ENCODE measurements around the gene SON.
"Not testable (repeated sequence)": the region's sequence is repeated elsewhere in the genome, so short reads cannot be mapped to it uniquely, and the experiment has no call there.

The SON gene

DNA sequence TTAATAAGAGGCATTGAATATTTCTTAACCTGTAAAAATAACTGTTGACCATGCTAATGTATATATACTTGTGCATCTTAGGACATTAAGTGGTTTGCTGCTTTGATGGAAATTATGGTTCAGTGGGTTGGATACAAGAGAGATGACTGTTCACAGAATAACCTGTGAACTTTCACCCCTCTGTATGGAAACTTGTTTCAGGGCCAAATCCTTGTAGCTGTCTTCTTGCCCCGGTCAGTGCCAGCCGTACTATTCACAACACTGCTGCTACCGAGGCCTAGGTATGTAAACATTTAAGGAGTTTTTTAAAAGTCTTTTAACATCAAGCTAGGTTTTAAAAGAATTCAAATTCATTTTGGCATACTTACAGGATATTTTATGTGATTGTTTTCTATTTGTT, 29.5 kb downstream of the SON start:
- H3K4me3 ChIP-seq (ENCODE audit: low read depth, low read length), result no peak overlapping the region
- no peak for DNase-seq (ENCODE audit: low read depth)
- TF ChIP-seq, protein P1, sequence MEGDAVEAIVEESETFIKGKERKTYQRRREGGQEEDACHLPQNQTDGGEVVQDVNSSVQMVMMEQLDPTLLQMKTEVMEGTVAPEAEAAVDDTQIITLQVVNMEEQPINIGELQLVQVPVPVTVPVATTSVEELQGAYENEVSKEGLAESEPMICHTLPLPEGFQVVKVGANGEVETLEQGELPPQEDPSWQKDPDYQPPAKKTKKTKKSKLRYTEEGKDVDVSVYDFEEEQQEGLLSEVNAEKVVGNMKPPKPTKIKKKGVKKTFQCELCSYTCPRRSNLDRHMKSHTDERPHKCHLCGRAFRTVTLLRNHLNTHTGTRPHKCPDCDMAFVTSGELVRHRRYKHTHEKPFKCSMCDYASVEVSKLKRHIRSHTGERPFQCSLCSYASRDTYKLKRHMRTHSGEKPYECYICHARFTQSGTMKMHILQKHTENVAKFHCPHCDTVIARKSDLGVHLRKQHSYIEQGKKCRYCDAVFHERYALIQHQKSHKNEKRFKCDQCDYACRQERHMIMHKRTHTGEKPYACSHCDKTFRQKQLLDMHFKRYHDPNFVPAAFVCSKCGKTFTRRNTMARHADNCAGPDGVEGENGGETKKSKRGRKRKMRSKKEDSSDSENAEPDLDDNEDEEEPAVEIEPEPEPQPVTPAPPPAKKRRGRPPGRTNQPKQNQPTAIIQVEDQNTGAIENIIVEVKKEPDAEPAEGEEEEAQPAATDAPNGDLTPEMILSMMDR (IDR thresholded peaks at IDR 0.05; ENCODE audit: low read depth, low read length), result no peak
- no peak for TF ChIP-seq POLR2A (IDR thresholded peaks at IDR 0.05; ENCODE audit: extremely low read depth, insufficient read length)
- TF ChIP-seq, protein P2, sequence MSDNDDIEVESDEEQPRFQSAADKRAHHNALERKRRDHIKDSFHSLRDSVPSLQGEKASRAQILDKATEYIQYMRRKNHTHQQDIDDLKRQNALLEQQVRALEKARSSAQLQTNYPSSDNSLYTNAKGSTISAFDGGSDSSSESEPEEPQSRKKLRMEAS (IDR thresholded peaks at IDR 0.05; ENCODE audit: low read depth, low read length), result no peak
- TF ChIP-seq MYC (IDR thresholded peaks at IDR 0.05; ENCODE audit: low read depth, low read length), result no peak

DNA sequence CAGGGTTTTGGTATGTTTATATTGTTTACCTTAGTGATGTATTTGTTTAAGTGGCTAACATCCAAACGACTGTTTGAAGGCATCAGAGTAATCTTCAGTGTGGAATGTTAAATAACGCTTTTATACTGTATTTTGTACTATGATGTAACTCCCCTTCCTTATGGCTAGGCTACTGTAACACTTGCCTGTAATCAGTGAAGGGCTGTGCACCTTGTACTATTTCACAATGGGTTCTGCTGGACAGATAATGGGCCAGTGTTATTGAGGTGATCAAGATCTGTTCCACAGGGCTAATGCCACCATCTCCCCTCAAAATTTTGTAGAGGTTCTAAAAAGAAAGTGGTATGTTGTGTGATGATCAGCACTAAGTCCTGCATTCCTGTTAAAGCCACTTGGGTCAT, 33.9 kb downstream of the SON start:
- not testable (repeated sequence) for H3K4me3 ChIP-seq (ENCODE audit: low read depth, low read length); DNase-seq (ENCODE audit: low read depth)

DNA sequence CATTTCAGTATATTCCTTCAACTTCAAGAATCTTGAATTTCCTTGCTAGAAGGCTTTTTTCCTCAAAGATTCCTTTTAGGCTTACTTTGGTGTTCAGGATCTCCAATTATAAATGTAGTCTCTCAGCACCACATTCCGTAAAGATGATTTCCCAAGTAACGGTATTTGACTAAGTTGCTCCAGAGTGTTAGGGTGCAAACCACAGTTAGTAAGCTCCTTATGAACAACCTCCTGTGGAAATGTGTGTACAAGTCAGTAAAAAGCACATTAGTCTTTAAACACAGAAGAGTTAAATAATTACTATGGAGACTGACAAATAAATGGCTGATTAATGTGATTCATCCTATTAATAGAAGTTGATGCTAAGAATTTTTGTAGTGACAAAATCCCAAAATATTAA, 35.4 kb downstream of the SON start:
- no peak for DNase-seq (ENCODE audit: low read depth)
- no peak overlapping the region for H3K4me3 ChIP-seq (ENCODE audit: low read depth, low read length)
- TF ChIP-seq POLR2A (IDR thresholded peaks at IDR 0.05; ENCODE audit: extremely low read depth, insufficient read length) (no peak), MYC (IDR thresholded peaks at IDR 0.05; ENCODE audit: low read depth, low read length) (no peak)
- TF ChIP-seq, protein P1 (IDR thresholded peaks at IDR 0.05; ENCODE audit: low read depth, low read length), result no peak
- TF ChIP-seq, protein P2 (IDR thresholded peaks at IDR 0.05; ENCODE audit: low read depth, low read length), result no peak

DNA sequence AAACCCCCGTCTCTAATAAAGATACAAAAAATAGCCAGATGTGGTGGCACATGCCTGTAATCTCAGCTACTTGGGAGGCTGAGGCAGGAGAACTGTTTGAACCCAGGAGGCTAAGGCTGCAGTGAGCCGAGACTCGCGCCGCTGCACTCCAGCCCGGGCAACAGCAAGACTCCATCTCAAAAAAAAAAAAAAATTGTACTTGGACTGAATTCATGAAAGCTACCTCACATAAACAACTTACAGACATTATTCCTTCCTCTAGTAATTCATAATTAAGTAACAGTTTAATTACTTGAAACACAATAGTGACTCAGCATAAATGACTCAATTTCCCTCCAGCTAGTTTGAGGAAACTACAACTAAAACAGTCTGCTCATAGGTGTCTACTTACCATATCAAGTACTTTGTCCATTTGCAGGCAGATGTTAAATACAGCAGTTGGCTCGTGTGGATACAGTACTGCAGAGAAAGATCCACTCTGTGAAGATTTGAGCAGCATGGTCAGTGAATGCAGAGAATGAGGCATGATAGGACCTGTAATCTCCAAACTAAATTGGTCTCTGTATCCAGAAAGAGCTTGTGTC, 36.2 kb downstream of the SON start:
- TF ChIP-seq, protein P2 (IDR thresholded peaks at IDR 0.05; ENCODE audit: low read depth, low read length), result no peak
- no peak for TF ChIP-seq POLR2A (IDR thresholded peaks at IDR 0.05; ENCODE audit: extremely low read depth, insufficient read length)
- no peak for TF ChIP-seq MYC (IDR thresholded peaks at IDR 0.05; ENCODE audit: low read depth, low read length)
- TF ChIP-seq, protein P1 (IDR thresholded peaks at IDR 0.05; ENCODE audit: low read depth, low read length), result no peak
- H3K4me3 ChIP-seq (ENCODE audit: low read depth, low read length), result no peak overlapping the region
- peak; percentile 52 for DNase-seq (ENCODE audit: low read depth)

DNA sequence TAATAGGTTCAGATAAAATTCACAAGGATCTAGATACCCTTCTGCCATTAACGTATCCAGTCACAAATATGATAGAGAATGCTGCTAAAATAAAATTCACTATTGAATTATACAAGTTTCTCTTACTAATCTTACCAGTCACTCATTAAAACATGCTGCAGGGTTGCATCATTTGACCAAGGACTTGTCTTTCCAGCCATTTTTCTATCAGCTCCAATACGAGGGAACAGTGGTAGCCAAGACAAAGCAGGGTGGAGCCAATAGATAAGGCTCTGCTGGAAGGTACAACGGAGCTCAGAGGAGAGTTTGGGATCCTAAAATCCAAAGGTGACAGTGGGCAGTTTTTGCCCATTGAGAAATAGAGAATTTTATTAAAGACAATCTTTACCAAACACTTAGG, 41.6 kb downstream of the SON start:
- TF ChIP-seq POLR2A (IDR thresholded peaks at IDR 0.05; ENCODE audit: extremely low read depth, insufficient read length), result no peak
- TF ChIP-seq, protein P1 (IDR thresholded peaks at IDR 0.05; ENCODE audit: low read depth, low read length), result no peak
- no peak for TF ChIP-seq MYC (IDR thresholded peaks at IDR 0.05; ENCODE audit: low read depth, low read length)
- TF ChIP-seq, protein P2 (IDR thresholded peaks at IDR 0.05; ENCODE audit: low read depth, low read length), result no peak
- no peak for DNase-seq (ENCODE audit: low read depth)
- H3K4me3 ChIP-seq (ENCODE audit: low read depth, low read length), result no peak overlapping the region

DNA sequence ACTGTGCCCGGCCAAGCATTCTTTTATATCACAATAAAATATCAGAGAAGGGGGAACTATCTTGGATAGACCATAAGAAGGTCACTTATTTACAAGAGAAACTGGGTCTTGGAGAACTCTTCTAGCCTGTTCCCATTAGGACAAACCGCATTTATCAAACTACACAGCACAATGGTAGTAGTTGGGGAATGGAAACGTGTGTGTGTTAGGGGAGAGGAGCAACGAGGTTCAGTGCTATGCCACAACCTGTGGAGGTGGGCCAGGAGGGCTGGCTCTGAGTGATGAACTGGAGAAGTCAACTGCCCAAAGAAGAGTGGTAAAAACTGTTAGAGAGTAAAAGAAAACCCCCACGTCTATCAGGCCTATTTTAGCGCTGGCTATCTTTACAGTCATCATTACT, 44.1 kb downstream of the SON start:
- no peak for DNase-seq (ENCODE audit: low read depth)
- H3K4me3 ChIP-seq (ENCODE audit: low read depth, low read length), result peak overlapping the region; percentile 72
- TF ChIP-seq, protein P2 (IDR thresholded peaks at IDR 0.05; ENCODE audit: low read depth, low read length), result no peak
- TF ChIP-seq POLR2A (IDR thresholded peaks at IDR 0.05; ENCODE audit: extremely low read depth, insufficient read length), result no peak
- TF ChIP-seq, protein P1 (IDR thresholded peaks at IDR 0.05; ENCODE audit: low read depth, low read length), result no peak
- no peak for TF ChIP-seq MYC (IDR thresholded peaks at IDR 0.05; ENCODE audit: low read depth, low read length)

Measured in NB4 (cell line).